ENCODE measurements around the gene UBA7. TPM values are rescaled to one million over a fixed set of nuclear protein-coding genes. Genes with fewer than 3 reads are reported as not detected.
A peak's percentile ranks its signal among the peaks of the same experiment; 100 is the strongest.

Gene UBA7
- total RNA-seq, 1 experiment from 2014 or later: 1.2 TPM

DNA sequence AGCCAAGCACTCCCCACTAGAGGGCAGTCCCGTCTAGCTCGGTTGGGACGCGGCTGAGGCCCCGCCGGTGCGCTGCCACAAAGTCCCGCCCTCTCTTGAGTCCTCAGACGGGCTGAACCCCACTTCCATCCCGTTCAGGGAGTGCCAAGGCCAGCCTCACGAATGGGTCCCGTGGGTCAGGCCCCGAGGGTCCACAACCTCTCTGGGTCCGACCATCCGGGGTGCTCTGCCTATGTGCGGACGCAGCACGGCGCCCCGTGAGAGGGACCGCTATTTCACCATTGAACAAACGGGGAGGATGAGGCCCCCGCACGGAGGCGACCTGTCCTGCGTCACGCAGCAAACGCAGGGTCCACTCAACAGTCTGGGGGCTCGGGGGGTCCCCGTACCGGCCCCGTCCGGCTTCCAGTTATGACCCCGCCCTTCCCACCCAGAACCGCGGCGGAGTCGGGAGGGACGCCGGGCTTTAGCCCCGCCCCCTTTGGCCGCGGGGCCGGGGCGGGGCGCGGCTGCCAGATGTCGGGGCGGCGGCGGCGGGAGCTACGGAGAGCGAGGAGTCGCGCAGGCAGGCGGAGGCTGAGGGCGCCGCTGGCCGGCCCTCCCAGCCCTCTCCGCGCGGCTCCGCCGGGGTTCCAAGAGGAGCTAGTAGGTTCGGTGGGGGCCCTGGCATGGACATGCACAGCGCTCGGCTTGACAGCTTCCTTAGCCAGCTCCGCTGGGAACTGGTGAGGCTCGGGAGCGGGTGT lies 10.9 kb downstream of the UBA7 start, which contains the start of gene INKA1 (continued):
- TF ChIP-seq, protein P1, sequence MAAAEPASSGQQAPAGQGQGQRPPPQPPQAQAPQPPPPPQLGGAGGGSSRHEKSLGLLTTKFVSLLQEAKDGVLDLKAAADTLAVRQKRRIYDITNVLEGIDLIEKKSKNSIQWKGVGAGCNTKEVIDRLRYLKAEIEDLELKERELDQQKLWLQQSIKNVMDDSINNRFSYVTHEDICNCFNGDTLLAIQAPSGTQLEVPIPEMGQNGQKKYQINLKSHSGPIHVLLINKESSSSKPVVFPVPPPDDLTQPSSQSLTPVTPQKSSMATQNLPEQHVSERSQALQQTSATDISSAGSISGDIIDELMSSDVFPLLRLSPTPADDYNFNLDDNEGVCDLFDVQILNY (CRISPR knock-in tag; IDR thresholded peaks at IDR 0.05): no peak; the same call in 1 of the 2 replicates
- TF ChIP-seq NFATC4 (CRISPR knock-in tag; IDR thresholded peaks at IDR 0.05): no peak
- 0 out of 2 replicates have a peak, but pooled peaks have one; percentile 57 for TF ChIP-seq RELA (CRISPR knock-in tag; IDR thresholded peaks at IDR 0.05; ENCODE audit: borderline replicate concordance)
- TF ChIP-seq, protein P2, sequence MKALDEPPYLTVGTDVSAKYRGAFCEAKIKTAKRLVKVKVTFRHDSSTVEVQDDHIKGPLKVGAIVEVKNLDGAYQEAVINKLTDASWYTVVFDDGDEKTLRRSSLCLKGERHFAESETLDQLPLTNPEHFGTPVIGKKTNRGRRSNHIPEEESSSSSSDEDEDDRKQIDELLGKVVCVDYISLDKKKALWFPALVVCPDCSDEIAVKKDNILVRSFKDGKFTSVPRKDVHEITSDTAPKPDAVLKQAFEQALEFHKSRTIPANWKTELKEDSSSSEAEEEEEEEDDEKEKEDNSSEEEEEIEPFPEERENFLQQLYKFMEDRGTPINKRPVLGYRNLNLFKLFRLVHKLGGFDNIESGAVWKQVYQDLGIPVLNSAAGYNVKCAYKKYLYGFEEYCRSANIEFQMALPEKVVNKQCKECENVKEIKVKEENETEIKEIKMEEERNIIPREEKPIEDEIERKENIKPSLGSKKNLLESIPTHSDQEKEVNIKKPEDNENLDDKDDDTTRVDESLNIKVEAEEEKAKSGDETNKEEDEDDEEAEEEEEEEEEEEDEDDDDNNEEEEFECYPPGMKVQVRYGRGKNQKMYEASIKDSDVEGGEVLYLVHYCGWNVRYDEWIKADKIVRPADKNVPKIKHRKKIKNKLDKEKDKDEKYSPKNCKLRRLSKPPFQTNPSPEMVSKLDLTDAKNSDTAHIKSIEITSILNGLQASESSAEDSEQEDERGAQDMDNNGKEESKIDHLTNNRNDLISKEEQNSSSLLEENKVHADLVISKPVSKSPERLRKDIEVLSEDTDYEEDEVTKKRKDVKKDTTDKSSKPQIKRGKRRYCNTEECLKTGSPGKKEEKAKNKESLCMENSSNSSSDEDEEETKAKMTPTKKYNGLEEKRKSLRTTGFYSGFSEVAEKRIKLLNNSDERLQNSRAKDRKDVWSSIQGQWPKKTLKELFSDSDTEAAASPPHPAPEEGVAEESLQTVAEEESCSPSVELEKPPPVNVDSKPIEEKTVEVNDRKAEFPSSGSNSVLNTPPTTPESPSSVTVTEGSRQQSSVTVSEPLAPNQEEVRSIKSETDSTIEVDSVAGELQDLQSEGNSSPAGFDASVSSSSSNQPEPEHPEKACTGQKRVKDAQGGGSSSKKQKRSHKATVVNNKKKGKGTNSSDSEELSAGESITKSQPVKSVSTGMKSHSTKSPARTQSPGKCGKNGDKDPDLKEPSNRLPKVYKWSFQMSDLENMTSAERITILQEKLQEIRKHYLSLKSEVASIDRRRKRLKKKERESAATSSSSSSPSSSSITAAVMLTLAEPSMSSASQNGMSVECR (CRISPR knock-in tag; IDR thresholded peaks at IDR 0.05; ENCODE audit: borderline replicate concordance): no peak; the same call in 1 of the 2 replicates
- no peak for TF ChIP-seq GRHL2 (CRISPR knock-in tag; IDR thresholded peaks at IDR 0.05; ENCODE audit: insufficient replicate concordance, severe bottlenecking)
- TF ChIP-seq, protein P3, sequence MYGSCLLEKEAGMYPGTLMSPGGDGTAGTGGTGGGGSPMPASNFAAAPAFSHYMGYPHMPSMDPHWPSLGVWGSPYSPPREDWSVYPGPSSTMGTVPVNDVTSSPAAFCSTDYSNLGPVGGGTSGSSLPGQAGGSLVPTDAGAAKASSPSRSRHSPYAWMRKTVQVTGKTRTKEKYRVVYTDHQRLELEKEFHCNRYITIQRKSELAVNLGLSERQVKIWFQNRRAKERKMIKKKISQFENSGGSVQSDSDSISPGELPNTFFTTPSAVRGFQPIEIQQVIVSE (CRISPR knock-in tag; IDR thresholded peaks at IDR 0.05; ENCODE audit: borderline replicate concordance): no peak
- TF ChIP-seq, protein P4, sequence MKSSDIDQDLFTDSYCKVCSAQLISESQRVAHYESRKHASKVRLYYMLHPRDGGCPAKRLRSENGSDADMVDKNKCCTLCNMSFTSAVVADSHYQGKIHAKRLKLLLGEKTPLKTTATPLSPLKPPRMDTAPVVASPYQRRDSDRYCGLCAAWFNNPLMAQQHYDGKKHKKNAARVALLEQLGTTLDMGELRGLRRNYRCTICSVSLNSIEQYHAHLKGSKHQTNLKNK (CRISPR knock-in tag; IDR thresholded peaks at IDR 0.05): no peak
- TF ChIP-seq, protein P5, sequence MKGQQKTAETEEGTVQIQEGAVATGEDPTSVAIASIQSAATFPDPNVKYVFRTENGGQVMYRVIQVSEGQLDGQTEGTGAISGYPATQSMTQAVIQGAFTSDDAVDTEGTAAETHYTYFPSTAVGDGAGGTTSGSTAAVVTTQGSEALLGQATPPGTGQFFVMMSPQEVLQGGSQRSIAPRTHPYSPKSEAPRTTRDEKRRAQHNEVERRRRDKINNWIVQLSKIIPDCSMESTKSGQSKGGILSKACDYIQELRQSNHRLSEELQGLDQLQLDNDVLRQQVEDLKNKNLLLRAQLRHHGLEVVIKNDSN (CRISPR knock-in tag; IDR thresholded peaks at IDR 0.05): no peak
- no peak for TF ChIP-seq SMAD3 (CRISPR knock-in tag; IDR thresholded peaks at IDR 0.05; ENCODE audit: borderline replicate concordance)
- TF ChIP-seq, protein P6, sequence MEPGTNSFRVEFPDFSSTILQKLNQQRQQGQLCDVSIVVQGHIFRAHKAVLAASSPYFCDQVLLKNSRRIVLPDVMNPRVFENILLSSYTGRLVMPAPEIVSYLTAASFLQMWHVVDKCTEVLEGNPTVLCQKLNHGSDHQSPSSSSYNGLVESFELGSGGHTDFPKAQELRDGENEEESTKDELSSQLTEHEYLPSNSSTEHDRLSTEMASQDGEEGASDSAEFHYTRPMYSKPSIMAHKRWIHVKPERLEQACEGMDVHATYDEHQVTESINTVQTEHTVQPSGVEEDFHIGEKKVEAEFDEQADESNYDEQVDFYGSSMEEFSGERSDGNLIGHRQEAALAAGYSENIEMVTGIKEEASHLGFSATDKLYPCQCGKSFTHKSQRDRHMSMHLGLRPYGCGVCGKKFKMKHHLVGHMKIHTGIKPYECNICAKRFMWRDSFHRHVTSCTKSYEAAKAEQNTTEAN (CRISPR knock-in tag; IDR thresholded peaks at IDR 0.05): no peak
- TF ChIP-seq TEAD1 (CRISPR knock-in tag; IDR thresholded peaks at IDR 0.05): 0 out of 2 replicates have a peak, but pooled peaks have one; percentile 72
- TF ChIP-seq TP53 (CRISPR knock-in tag; IDR thresholded peaks at IDR 0.05): no peak
- TF ChIP-seq, protein P7, sequence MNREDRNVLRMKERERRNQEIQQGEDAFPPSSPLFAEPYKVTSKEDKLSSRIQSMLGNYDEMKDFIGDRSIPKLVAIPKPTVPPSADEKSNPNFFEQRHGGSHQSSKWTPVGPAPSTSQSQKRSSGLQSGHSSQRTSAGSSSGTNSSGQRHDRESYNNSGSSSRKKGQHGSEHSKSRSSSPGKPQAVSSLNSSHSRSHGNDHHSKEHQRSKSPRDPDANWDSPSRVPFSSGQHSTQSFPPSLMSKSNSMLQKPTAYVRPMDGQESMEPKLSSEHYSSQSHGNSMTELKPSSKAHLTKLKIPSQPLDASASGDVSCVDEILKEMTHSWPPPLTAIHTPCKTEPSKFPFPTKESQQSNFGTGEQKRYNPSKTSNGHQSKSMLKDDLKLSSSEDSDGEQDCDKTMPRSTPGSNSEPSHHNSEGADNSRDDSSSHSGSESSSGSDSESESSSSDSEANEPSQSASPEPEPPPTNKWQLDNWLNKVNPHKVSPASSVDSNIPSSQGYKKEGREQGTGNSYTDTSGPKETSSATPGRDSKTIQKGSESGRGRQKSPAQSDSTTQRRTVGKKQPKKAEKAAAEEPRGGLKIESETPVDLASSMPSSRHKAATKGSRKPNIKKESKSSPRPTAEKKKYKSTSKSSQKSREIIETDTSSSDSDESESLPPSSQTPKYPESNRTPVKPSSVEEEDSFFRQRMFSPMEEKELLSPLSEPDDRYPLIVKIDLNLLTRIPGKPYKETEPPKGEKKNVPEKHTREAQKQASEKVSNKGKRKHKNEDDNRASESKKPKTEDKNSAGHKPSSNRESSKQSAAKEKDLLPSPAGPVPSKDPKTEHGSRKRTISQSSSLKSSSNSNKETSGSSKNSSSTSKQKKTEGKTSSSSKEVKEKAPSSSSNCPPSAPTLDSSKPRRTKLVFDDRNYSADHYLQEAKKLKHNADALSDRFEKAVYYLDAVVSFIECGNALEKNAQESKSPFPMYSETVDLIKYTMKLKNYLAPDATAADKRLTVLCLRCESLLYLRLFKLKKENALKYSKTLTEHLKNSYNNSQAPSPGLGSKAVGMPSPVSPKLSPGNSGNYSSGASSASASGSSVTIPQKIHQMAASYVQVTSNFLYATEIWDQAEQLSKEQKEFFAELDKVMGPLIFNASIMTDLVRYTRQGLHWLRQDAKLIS (CRISPR knock-in tag; IDR thresholded peaks at IDR 0.05; ENCODE audit: borderline replicate concordance): no peak
- TF ChIP-seq NR3C1 (CRISPR knock-in tag; conservative IDR thresholded peaks at IDR 0.05; ENCODE audit: low read depth): 0 out of 2 replicates have a peak, but pooled peaks have one; percentile 47
- TF ChIP-seq TCF7 (CRISPR knock-in tag; IDR thresholded peaks at IDR 0.05; ENCODE audit: low read depth): no peak
- TF ChIP-seq NR1H2 (CRISPR knock-in tag; IDR thresholded peaks at IDR 0.05): no peak
- 0 out of 2 replicates have a peak, but pooled peaks have one; percentile 46 for TF ChIP-seq ZNF138 (CRISPR knock-in tag; conservative IDR thresholded peaks at IDR 0.05)
- TF ChIP-seq, protein P8, sequence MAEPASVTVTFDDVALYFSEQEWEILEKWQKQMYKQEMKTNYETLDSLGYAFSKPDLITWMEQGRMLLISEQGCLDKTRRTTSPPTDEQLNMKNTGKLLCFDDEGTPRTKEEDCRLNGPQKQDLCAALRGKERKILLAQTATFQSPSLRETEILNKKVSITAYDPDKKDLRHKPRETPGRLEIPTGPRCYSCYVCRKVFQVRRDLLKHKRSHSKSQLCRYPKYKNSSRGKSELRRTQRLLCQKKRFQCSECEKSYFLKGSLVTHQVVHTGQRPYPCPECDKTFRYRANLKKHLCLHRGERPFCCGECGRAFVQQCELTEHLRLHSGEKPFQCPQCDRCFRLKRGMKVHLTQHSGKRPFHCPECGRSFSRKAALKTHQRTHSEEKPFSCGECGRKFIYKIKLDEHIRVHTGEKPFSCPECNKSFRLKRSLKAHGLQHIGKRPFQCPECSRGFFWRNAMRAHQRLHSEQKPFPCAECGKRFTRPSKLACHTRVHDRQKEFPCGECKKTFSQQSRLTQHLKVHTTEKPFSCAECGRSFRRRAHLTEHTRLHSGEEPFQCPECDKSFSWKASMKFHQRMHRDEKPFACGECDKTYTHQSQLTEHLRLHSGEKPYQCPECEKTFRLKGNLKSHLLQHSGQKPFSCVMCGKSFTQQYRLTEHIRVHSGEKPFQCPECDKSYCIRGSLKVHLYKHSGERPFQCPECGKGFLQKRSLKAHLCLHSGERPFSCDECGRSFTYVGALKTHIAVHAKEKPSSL (CRISPR knock-in tag; conservative IDR thresholded peaks at IDR 0.05): no peak
- TF ChIP-seq MXD4 (CRISPR knock-in tag; IDR thresholded peaks at IDR 0.05; ENCODE audit: borderline replicate concordance): no peak
